A673 (cell line): ENCODE results near the gene ATP5MC2. TPM values are rescaled to one million over a fixed set of nuclear protein-coding genes. Genes with fewer than 3 reads are reported as not detected.
A peak's percentile ranks its signal among the peaks of the same experiment; 100 is the strongest.

Source experiments
- BruUV-seq: library from RNA; stranded (reverse); fragments of 400-500 nt; replicated peaks from 2 replicates; lab custom pipeline; 2021; lab: Mats Ljungman, UMichigan
- CTCF ChIA-PET: fragments of 300-600 bp; sonication (Branson Sonifier 250); formaldehyde crosslinking; loops from one replicate; lab custom pipeline; 2022; ENCODE audit warnings: antibody characterized with exemption; lab: Charles Lee
- POLR2A ChIA-PET: fragments of 300-600 bp; sonication (Branson Sonifier 250); formaldehyde crosslinking; loops from one replicate; lab custom pipeline; 2022; ENCODE audit warnings: antibody characterized with exemption; ENCODE audit not compliant: low non-redundant PET; lab: Charles Lee
- DNase-seq: peaks from one replicate; pipeline ENCODE4 v3.0.0-alpha.2; 2015; ENCODE audit warnings: low spot score
- H3K27ac ChIP-seq: fragments of 200-600 bp; sonication (generic); 2 replicates; pipeline ENCODE4 v1.5.1; 2016; ENCODE audit warnings: mixed run types, low read depth, mild to moderate bottlenecking, mixed read lengths, antibody characterized with exemption, low read length; ENCODE audit not compliant: poor library complexity, severe bottlenecking
- H3K27me3 ChIP-seq: fragments of 200-600 bp; sonication (generic); replicated peaks from 2 replicates; pipeline ENCODE4 v1.6.1; 2017; ENCODE audit warnings: mixed run types, low read depth, mild to moderate bottlenecking, mixed read lengths, antibody characterized with exemption, low read length; ENCODE audit not compliant: insufficient read depth, poor library complexity
- H3K36me3 ChIP-seq: fragments of 200-600 bp; sonication (generic); 2 replicates; pipeline ENCODE4 v1.6.1; 2016; ENCODE audit warnings: mixed run types, mild to moderate bottlenecking, mixed read lengths, antibody characterized with exemption, low read length; ENCODE audit not compliant: insufficient read depth, poor library complexity, severe bottlenecking
- H3K4me1 ChIP-seq: fragments of 200-600 bp; sonication (generic); 2 replicates; pipeline ENCODE4 v1.6.1; 2017; ENCODE audit warnings: mixed run types, mild to moderate bottlenecking, mixed read lengths, antibody characterized with exemption, low read length; ENCODE audit not compliant: insufficient read depth, poor library complexity, severe bottlenecking
- H3K4me3 ChIP-seq: fragments of 200-600 bp; sonication (generic); 2 replicates; pipeline ENCODE4 v1.5.1; 2016; ENCODE audit warnings: low read depth, mixed run types, mild to moderate bottlenecking, mixed read lengths, low read length; ENCODE audit not compliant: poor library complexity, severe bottlenecking
- H3K9me3 ChIP-seq: fragments of 200-600 bp; sonication (generic); 2 replicates; pipeline ENCODE4 v1.6.1; 2016; ENCODE audit warnings: mixed run types, low read depth, mild to moderate bottlenecking, mixed read lengths, antibody characterized with exemption, low read length; ENCODE audit not compliant: poor library complexity, severe bottlenecking
- EZH2 ChIP-seq: fragments of 200-600 bp; sonication (generic); IDR thresholded peaks from 2 replicates; pipeline ENCODE4 v1.6.1; 2017; ENCODE audit warnings: borderline replicate concordance, low read depth, mild to moderate bottlenecking, mixed read lengths, antibody characterized with exemption, low read length; ENCODE audit not compliant: poor library complexity, severe bottlenecking
- intact Hi-C: fragments of 100-400 bp; cut with micrococcal nuclease; formaldehyde crosslinking; loops from one replicate; pipeline ENCODE4 v1.10.0; 2022; ENCODE audit not compliant: unreplicated experiment
- total RNA-seq: library from RNA; stranded (reverse); gene quantifications from 2 replicates; pipeline ENCODE4 v1.2.3, GENCODE V29; 2021
- TF ChIP-seq, protein P1 (sequence below): fragments of 300-800, 200-600 bp; sonication (generic); conservative IDR thresholded peaks from 2 replicates; pipeline ENCODE4 v1.5.1; 2017; ENCODE audit warnings: low read depth, mild to moderate bottlenecking, antibody characterized with exemption, low read length, moderate library complexity, mixed read lengths

The ATP5MC2 gene
- total RNA-seq, 1 experiment from 2014 or later: 447 TPM

GRCh38 chr12:53616950-53617349 lies 58.9 kb downstream of the ATP5MC2 start:
- Histone ChIP-seq H3K36me3 (no peaks in the 10 kb centered on the region), H3K4me1 (peaks cover 35% of the 10 kb centered on the region), H3K27ac (peak overlapping the region; percentile 42), H3K27me3 (no peaks in the 10 kb centered on the region), H3K9me3 (no peaks in the 10 kb centered on the region), H3K4me3 (no peak overlapping the region)
- DNase-seq: no peak
- intact Hi-C loops: no loop called here
- no TSS peak for BruUV-seq
- CTCF ChIA-PET: no interaction called here
- POLR2A ChIA-PET: interaction anchor here (0.7 kb wide), 1 partner anchor 424 kb away, joined by 7 read pairs; no protein-coding TSS in a partner anchor
- no peak for TF ChIP-seq EZH2
- TF ChIP-seq, protein P1, sequence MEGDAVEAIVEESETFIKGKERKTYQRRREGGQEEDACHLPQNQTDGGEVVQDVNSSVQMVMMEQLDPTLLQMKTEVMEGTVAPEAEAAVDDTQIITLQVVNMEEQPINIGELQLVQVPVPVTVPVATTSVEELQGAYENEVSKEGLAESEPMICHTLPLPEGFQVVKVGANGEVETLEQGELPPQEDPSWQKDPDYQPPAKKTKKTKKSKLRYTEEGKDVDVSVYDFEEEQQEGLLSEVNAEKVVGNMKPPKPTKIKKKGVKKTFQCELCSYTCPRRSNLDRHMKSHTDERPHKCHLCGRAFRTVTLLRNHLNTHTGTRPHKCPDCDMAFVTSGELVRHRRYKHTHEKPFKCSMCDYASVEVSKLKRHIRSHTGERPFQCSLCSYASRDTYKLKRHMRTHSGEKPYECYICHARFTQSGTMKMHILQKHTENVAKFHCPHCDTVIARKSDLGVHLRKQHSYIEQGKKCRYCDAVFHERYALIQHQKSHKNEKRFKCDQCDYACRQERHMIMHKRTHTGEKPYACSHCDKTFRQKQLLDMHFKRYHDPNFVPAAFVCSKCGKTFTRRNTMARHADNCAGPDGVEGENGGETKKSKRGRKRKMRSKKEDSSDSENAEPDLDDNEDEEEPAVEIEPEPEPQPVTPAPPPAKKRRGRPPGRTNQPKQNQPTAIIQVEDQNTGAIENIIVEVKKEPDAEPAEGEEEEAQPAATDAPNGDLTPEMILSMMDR: no peak

Other genes with a start within 250 kb of the ATP5MC2 start
- gene PRR13, start 234.3 kb downstream of the ATP5MC2 start, total RNA-seq: 155 and 180 TPM in 2 replicates
- 1,194 and 1,215 TPM in 2 replicates for gene PCBP2, start 224.0 kb downstream of the ATP5MC2 start, total RNA-seq
- 11.6 and 15.9 TPM in 2 replicates for gene MAP3K12, start 176.6 kb downstream of the ATP5MC2 start, total RNA-seq
- 62.4 and 70.9 TPM in 2 replicates for gene TARBP2, start 174.8 kb downstream of the ATP5MC2 start, total RNA-seq
- not detected in 2 replicates for gene NPFF, start 168.6 kb downstream of the ATP5MC2 start, total RNA-seq
- gene ATF7, start 49.7 kb downstream of the ATP5MC2 start, total RNA-seq: 38.8 and 44.3 TPM in 2 replicates
- gene CALCOCO1, start 51.4 kb upstream of the ATP5MC2 start, total RNA-seq: 16.8 and 34.0 TPM in 2 replicates
- not detected in 2 replicates for gene CISTR, start 75.9 kb upstream of the ATP5MC2 start, total RNA-seq